H1 (cell line): ENCODE measurements around the gene LY6G6F. TPM values are rescaled to one million over a fixed set of nuclear protein-coding genes. Genes with fewer than 3 reads are reported as not detected.
A peak's percentile ranks its signal among the peaks of the same experiment; 100 is the strongest.

Experiments
- CTCF ChIA-PET: fragments of 300-600 bp; sonication (Branson Sonifier 250); formaldehyde crosslinking; loops from one replicate; lab custom pipeline; 2021; ENCODE audit not compliant: partially characterized antibody; lab: Charles Lee
- POLR2A ChIA-PET: fragments of 300-600 bp; sonication (Branson Sonifier 250); formaldehyde crosslinking; loops from one replicate; lab custom pipeline; 2021; ENCODE audit warnings: inconsistent platforms; ENCODE audit not compliant: partially characterized antibody; lab: Charles Lee
- DNase-seq, 2 experiments: peaks; one replicate each; pipeline versions ENCODE4 v3.0.0 to v3.0.0-alpha.2; 2010 to 2022; ENCODE audit warnings: low spot score in 2 of 2, low read depth in 1 of 2, mixed read lengths in 1 of 2
- FAIRE-seq: peaks from 2 replicates; lab custom pipeline; 2011; peaks lifted over from hg19 to GRCh38; lab: Jason Lieb, UNC
- H2AFZ ChIP-seq: 2 replicates; pipeline ENCODE4 v1.8.1; 2012; ENCODE audit warnings: low read length, inconsistent platforms
- H2AK5ac ChIP-seq: 2 replicates; pipeline ENCODE4 v1.6.1; 2013; ENCODE audit warnings: low read depth, low read length
- H2BK120ac ChIP-seq: replicated peaks from 2 replicates; pipeline ENCODE3; 2013; ENCODE audit warnings: low read depth, low read length, inconsistent platforms
- H2BK12ac ChIP-seq: 2 replicates; pipeline ENCODE4 v1.6.1; 2013; ENCODE audit warnings: low read depth, low read length
- H2BK15ac ChIP-seq: 2 replicates; pipeline ENCODE4 v1.6.1; 2013; ENCODE audit warnings: low read length
- H2BK20ac ChIP-seq: 2 replicates; pipeline ENCODE4 v1.6.1; 2013; ENCODE audit warnings: low read length
- H2BK5ac ChIP-seq: 2 replicates; pipeline ENCODE4 v1.6.1; 2013; ENCODE audit warnings: low read depth, low read length
- H3K14ac ChIP-seq: 2 replicates; pipeline ENCODE4 v1.6.1; 2013; ENCODE audit warnings: inconsistent platforms; ENCODE audit not compliant: insufficient read length
- H3K18ac ChIP-seq: 2 replicates; pipeline ENCODE4 v1.6.1; 2013; ENCODE audit warnings: low read length; ENCODE audit errors: extremely low read depth
- H3K23ac ChIP-seq: 2 replicates; pipeline ENCODE4 v1.6.1; 2013; ENCODE audit warnings: inconsistent platforms; ENCODE audit not compliant: insufficient read length
- H3K23me2 ChIP-seq: 2 replicates; pipeline ENCODE4 v1.6.1; 2013; ENCODE audit warnings: low read depth, low read length
- H3K27ac ChIP-seq: 2 replicates; pipeline ENCODE4 v1.6.1; 2011; ENCODE audit warnings: low read depth, low read length, inconsistent platforms
- H3K27me3 ChIP-seq, 4 experiments: replicated peaks in 1 of 4; 1 replicate in 1 of 4; 2 replicates in 3 of 4; pipeline versions ENCODE4 v1.6.1 to v1.8.1; 2011 to 2013; ENCODE audit warnings: low read length in 3 of 4, mild to moderate bottlenecking in 3 of 4, inconsistent platforms in 2 of 4, mixed read lengths in 2 of 4, moderate library complexity in 1 of 4; ENCODE audit not compliant: control insufficient read depth in 3 of 4, insufficient read depth in 3 of 4; ENCODE audit errors: extremely low read depth in 1 of 4
- H3K36me3 ChIP-seq, 4 experiments: 2 replicates each; pipeline versions ENCODE4 v1.6.1 to v1.8.1; 2011 to 2013; ENCODE audit warnings: mild to moderate bottlenecking in 4 of 4, low read length in 3 of 4, moderate library complexity in 2 of 4, control low read depth in 1 of 4, inconsistent platforms in 1 of 4; ENCODE audit not compliant: insufficient read depth in 4 of 4, control insufficient read depth in 2 of 4
- H3K4ac ChIP-seq: replicated peaks from 2 replicates; pipeline ENCODE3; 2013; ENCODE audit warnings: low read length, low read depth, mixed read lengths, inconsistent platforms; ENCODE audit not compliant: insufficient read length
- H3K4me1 ChIP-seq, 4 experiments: replicated peaks in 1 of 4; 1 replicate in 1 of 4; 2 replicates in 3 of 4; pipeline versions ENCODE4 v1.6.1 to v1.8.1; 2011 to 2013; ENCODE audit warnings: low read length in 3 of 4, inconsistent platforms in 2 of 4, mixed read lengths in 1 of 4; ENCODE audit not compliant: insufficient read depth in 4 of 4, control insufficient read depth in 3 of 4
- H3K4me2 ChIP-seq, 2 experiments: 2 replicates each; pipeline versions ENCODE4 v1.6.1 to v1.8.1; 2011 to 2013; ENCODE audit warnings: low read depth in 2 of 2, low read length in 2 of 2, control low read depth in 1 of 2, inconsistent platforms in 1 of 2, mild to moderate bottlenecking in 1 of 2; ENCODE audit not compliant: insufficient read depth in 1 of 2
- H3K4me3 ChIP-seq, 4 experiments: fragments of 200-600, 300-600 bp in 1 of 4; sonication (generic), shearing (Covaris generic), sonication (Bioruptor Twin) in 1 of 4; 2 replicates each; pipeline versions ENCODE4 v1.5.1 to v1.8.1; 2011 to 2016; ENCODE audit warnings: low read length in 4 of 4, low read depth in 3 of 4, control low read depth in 2 of 4, inconsistent platforms in 2 of 4, mild to moderate bottlenecking in 2 of 4, mixed read lengths in 1 of 4, moderate library complexity in 1 of 4; ENCODE audit not compliant: insufficient read depth in 2 of 4; ENCODE audit errors: extremely low read depth in 1 of 4
- H3K56ac ChIP-seq: replicated peaks from 2 replicates; pipeline ENCODE3; 2013; ENCODE audit warnings: low read depth, mild to moderate bottlenecking, mixed read lengths, low read length, inconsistent platforms; ENCODE audit not compliant: insufficient read length
- H3K79me1 ChIP-seq: 2 replicates; pipeline ENCODE4 v1.6.1; 2013; ENCODE audit warnings: low read depth, low read length, control low read depth
- H3K79me2 ChIP-seq, 2 experiments: 2 replicates each; pipeline versions ENCODE4 v1.6.1 to v1.8.1; 2012 to 2013; ENCODE audit warnings: low read length in 2 of 2, mild to moderate bottlenecking in 2 of 2, inconsistent platforms in 1 of 2; ENCODE audit not compliant: insufficient read depth in 2 of 2, control insufficient read depth in 1 of 2
- H3K9ac ChIP-seq, 4 experiments: replicated peaks in 1 of 4; 1 replicate in 1 of 4; 2 replicates in 3 of 4; pipeline versions ENCODE4 v1.6.1 to v1.8.1; 2011 to 2013; ENCODE audit warnings: low read depth in 3 of 4, low read length in 3 of 4, control low read depth in 2 of 4, mild to moderate bottlenecking in 2 of 4, moderate library complexity in 2 of 4, inconsistent platforms in 1 of 4; ENCODE audit errors: extremely low read depth in 1 of 4
- H3K9me3 ChIP-seq, 2 experiments: 2 replicates each; pipeline versions ENCODE4 v1.6.1 to v1.8.1; 2012 to 2013; ENCODE audit warnings: mild to moderate bottlenecking in 2 of 2, moderate library complexity in 2 of 2, control low read depth in 1 of 2, inconsistent platforms in 1 of 2, low read depth in 1 of 2, low read length in 1 of 2, mixed read lengths in 1 of 2; ENCODE audit not compliant: insufficient read depth in 2 of 2
- H4K20me1 ChIP-seq, 2 experiments: replicated peaks in 1 of 2; 2 replicates each; pipeline versions ENCODE3 to v1.8.1; 2011 to 2013; ENCODE audit warnings: inconsistent platforms in 2 of 2, low read length in 2 of 2, mild to moderate bottlenecking in 1 of 2; ENCODE audit not compliant: insufficient read depth in 2 of 2, control insufficient read depth in 1 of 2
- H4K5ac ChIP-seq: 2 replicates; pipeline ENCODE4 v1.6.1; 2013; ENCODE audit warnings: low read length, low read depth, mixed read lengths, inconsistent platforms; ENCODE audit not compliant: insufficient read length
- H4K8ac ChIP-seq: 2 replicates; pipeline ENCODE4 v1.8.0; 2013; ENCODE audit warnings: mild to moderate bottlenecking, moderate library complexity, low read length, inconsistent platforms; ENCODE audit not compliant: insufficient read depth; ENCODE audit errors: extremely low read depth
- H4K91ac ChIP-seq: replicated peaks from 2 replicates; pipeline ENCODE3; 2013; ENCODE audit warnings: low read length, mixed read lengths, inconsistent platforms; ENCODE audit not compliant: insufficient read length
- ATF2 ChIP-seq: IDR thresholded peaks from 2 replicates; pipeline ENCODE4 v1.6.1; 2012; ENCODE audit warnings: low read length, inconsistent platforms
- CBX5 ChIP-seq: fragments of 300-800, 300-1000 bp; sonication (generic); IDR thresholded peaks from 2 replicates; pipeline ENCODE4 v1.7.1; 2016; ENCODE audit warnings: antibody characterized with exemption, low read length, low read depth
- CHD1 ChIP-seq: IDR thresholded peaks from 2 replicates; pipeline ENCODE4 v1.6.1; 2012; ENCODE audit warnings: low read depth, low read length, improper control_type of control experiment
- EGR1 ChIP-seq: IDR thresholded peaks from 2 replicates; pipeline ENCODE4 v1.6.1; 2011; ENCODE audit warnings: low read depth, low read length, borderline replicate concordance
- EP300 ChIP-seq, 2 experiments: IDR thresholded peaks; 1 replicate in 1 of 2; 2 replicates in 1 of 2; pipeline ENCODE4 v1.6.1; 2011 to 2012; ENCODE audit warnings: low read depth in 2 of 2, low read length in 2 of 2, mild to moderate bottlenecking in 2 of 2, borderline replicate concordance in 1 of 2, inconsistent platforms in 1 of 2, moderate library complexity in 1 of 2
- KDM5A ChIP-seq: fragments of 200-600 bp; IDR thresholded peaks from 2 replicates; pipeline ENCODE4 v1.7.1; 2012; ENCODE audit warnings: mild to moderate bottlenecking, low read length, inconsistent platforms, mixed read lengths
- TBP ChIP-seq: IDR thresholded peaks from 2 replicates; pipeline ENCODE4 v1.6.1; 2011; ENCODE audit warnings: low read depth, low read length, improper control_type of control experiment
- TEAD4 ChIP-seq: IDR thresholded peaks from 2 replicates; pipeline ENCODE4 v1.6.1; 2012; ENCODE audit warnings: low read depth, low read length, inconsistent platforms, mixed read lengths
- WGBS, 2 experiments: shearing (Covaris generic) in 1 of 2; methylation state at CpG; one replicate each; pipeline versions ENCODE4 v1.1.6 to v1.1.7; 2013 to 2015; ENCODE audit warnings: low lambda C conversion rate in 2 of 2, mixed read lengths in 2 of 2, inconsistent platforms in 1 of 2, low coverage in 1 of 2, missing lambda C conversion rate in 1 of 2; ENCODE audit not compliant: insufficient replicate concordance in 2 of 2, insufficient coverage in 1 of 2, insufficient read length in 1 of 2; ENCODE audit errors: extremely low coverage in 1 of 2, missing lambda C conversion rate in 1 of 2; 5-methylcytosine and 5-hydroxymethylcytosine counted together
- polyA plus RNA-seq, 7 experiments: library from polyadenylated mRNA; depleted of rRNA in 3 of 7; stranded (reverse) in 5 of 7; unstranded in 2 of 7; fragments of >200 nt in 5 of 7; fragments of 200-250 nt in 2 of 7; gene quantifications; 1 replicate in 5 of 7; 2 replicates in 1 of 7; 4 replicates in 1 of 7; pipeline versions ENCODE4 v1.2.1 to v1.2.3, GENCODE V29; 2011 to 2013; ENCODE audit warnings: missing spikeins in 2 of 7, mixed read lengths in 2 of 7
- total RNA-seq: library from RNA; stranded (reverse); fragmentation: NEBNext Ultra II Directional; extraction: Animal tissue kit (Norgen Biotek cat#: 25700); gene quantifications from 2 replicates; pipeline ENCODE4 v1.2.1, GENCODE V29; 2021

Gene LY6G6F
- total and polyA plus RNA-seq, 2 of the 8 experiments (the other 6 are each of a cell fraction or from before 2014, with no cell fraction given), result not detected

- FAIRE-seq (no peak), DNase-seq (no peak)
- Histone ChIP-seq H2AK5ac (no peak overlapping the region), H2BK120ac (no peak overlapping the region), H3K36me3 (peaks cover 4 to 19% (median 9%) of the 10 kb centered on the region in 4 experiments; a peak in 6 of 8 replicates), H3K9me3 (no peaks in the 10 kb centered on the region), H2BK12ac (no peak overlapping the region), H3K4ac (no peak overlapping the region), H3K27me3 (no peaks in the 10 kb centered on the region), H4K91ac (no peak overlapping the region), H2BK20ac (no peak overlapping the region), H3K27ac (no peak overlapping the region), H3K4me2 (peak overlapping the region; percentile 94 to 95), H3K56ac (no peak overlapping the region), H4K20me1 (peaks cover 1 to 3% of the 10 kb centered on the region in 2 experiments), H3K79me1 (peaks cover 10% of the 10 kb centered on the region), H2AFZ (no peak overlapping the region), H2BK5ac (no peak overlapping the region), H3K4me1 (peaks cover 0 to 15% (median 4%) of the 10 kb centered on the region in 4 experiments; a peak in 5 of 7 replicates), H3K14ac (no peak overlapping the region), H3K4me3 (peak overlapping the region in 3 of 4 experiments; percentile 85 to 94 (median 90); a peak in 5 of 8 replicates), H4K5ac (no peak overlapping the region), H3K18ac (no peak overlapping the region), H3K79me2 (peaks cover 0 to 45% of the 10 kb centered on the region in 2 experiments; a peak in 3 of 4 replicates), H3K9ac (no peak overlapping the region), H2BK15ac (no peak overlapping the region), H4K8ac (no peak overlapping the region), H3K23ac (no peak overlapping the region), H3K23me2 (peaks cover 9% of the 10 kb centered on the region)
- ChIA-PET POLR2A (interaction anchor here (0.5 to 25.5 kb wide), 30 partner anchors 8 to 202 kb away, joined by 3 to 883 read pairs (median 4); partner anchors contain the start of genes AIF1, APOM, ATP6V1G2 and BAG6), CTCF (interaction anchor here (0.6 to 2.1 kb wide), 18 partner anchors 8 to 226 kb away, joined by 3 to 6 read pairs (median 3); partner anchors contain the start of genes ATP6V1G2, BAG6 and LY6G5B)
- WGBS, 2 experiments, result 90% methylated on average over 11 of the region's 12 CpGs; no CpG with 5 or more reads in 1 of the 2 experiments
- TF ChIP-seq TEAD4 (no peak), EGR1 (no peak), ATF2 (no peak), CBX5 (no peak), EP300 (IDR thresholded peaks at IDR 0.05; ENCODE audit: borderline replicate concordance in 1 of 2, low read depth in 2 of 2, low read length in 2 of 2) (no peak), CHD1 (no peak), TBP (no peak), KDM5A (no peak)
These were observed 45.2 kb upstream of the LY6G6F start for GRCh38 chr6:31661262-31662123.
